Posterior vena cava (tissue), 2 donors: ENCODE measurements around the gene STK32B. TPM values are rescaled to one million over a fixed set of nuclear protein-coding genes. Genes with fewer than 3 reads are reported as not detected.
"Not testable (repeated sequence)": the region's sequence is repeated elsewhere in the genome, so short reads cannot be mapped to it uniquely, and the experiment has no call there.

Experiments used
- DNase-seq: peaks from one replicate; pipeline ENCODE4 v3.0.0-alpha.2; 2020; ENCODE audit warnings: low spot score
- intact Hi-C, 2 donors: fragments of 100-400 bp; cut with DNase I; formaldehyde crosslinking; loops; one replicate each; pipeline versions ENCODE4 v1.14.1 to v1.14.2; 2022 to 2023
- long read RNA-seq, 2 donors: library from polyadenylated mRNA; unstranded; transcript quantifications; one replicate each; pipeline ENCODE4 v2.0.0, GENCODE V29; 2020 to 2021
- total RNA-seq, 2 donors: library from RNA; stranded (reverse); fragmentation: NEBNext Ultra II Directional; extraction: Animal tissue kit (Norgen Biotek cat#: 25700); gene quantifications; one replicate each; pipeline ENCODE4 v1.2.1, GENCODE V29; 2021
- donor health status: DM: yes; HTN: yes; CAD: no.
- donor health status: DM: yes; HTN: yes; CAD: no.

Gene STK32B
- total RNA-seq = 1 to 10 TPM; 3.1 to 3.5 TPM
- long read RNA-seq, donor 1 = 0 reads
- long read RNA-seq, donor 2, partial matches to known transcripts = 0 of 2 reads
- long read RNA-seq, donor 2, other reads (novel, unspliced or antisense) = 1 of 2 reads

DNA sequence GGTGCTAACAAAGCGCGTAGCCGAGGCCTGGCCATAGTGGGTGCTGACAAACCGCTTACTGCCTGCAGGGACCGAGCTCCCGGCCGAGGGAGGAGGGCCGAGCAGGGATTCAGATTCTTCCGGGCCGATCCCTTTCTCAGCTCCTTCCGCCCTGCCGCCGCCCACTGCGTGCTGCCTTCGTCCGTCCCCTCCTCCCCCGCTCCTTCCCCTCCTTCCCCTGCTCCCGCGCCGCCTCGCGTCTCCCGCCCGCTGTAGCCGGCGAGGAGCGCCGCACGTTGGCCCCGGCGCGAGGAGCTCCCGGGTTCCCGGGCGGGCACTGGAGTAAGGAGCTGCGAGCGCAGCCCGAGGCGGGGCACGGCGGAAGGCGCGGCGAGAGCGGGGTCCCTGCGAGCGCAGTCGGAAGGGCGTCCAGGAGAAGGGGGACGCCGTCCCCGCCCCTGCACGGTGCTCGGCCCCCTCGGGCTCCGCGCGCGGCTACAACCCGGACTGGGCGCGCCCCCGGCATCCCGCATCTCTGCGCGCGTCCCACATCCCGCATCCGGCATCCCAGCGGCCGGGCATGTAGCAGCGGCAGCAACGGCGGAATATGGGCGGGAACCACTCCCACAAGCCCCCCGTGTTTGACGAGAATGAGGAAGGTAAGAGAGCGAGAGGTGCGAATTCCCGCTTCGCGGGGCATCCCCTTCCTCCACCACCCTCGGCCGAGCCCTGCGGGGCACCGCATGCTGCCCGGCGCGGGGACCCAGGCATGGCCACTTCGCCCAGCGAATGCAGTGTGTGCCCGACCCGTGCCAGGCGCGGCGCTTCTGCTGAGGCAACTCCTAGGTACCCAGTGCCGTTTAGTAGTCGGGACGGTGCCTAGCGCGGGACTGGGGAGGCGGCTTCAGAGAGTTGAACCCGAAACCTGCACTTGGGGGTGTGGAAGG lies at the start of gene STK32B:
TSS of gene STK32B (plus strand) at position 203 of the 926 bp plus-strand sequence.
- peak; percentile 91 for DNase-seq
- intact Hi-C loops = loop anchor here in 1 of 2 donors (5.0 kb wide), 1 partner anchor 91 kb away; no protein-coding TSS in a partner anchor

DNA sequence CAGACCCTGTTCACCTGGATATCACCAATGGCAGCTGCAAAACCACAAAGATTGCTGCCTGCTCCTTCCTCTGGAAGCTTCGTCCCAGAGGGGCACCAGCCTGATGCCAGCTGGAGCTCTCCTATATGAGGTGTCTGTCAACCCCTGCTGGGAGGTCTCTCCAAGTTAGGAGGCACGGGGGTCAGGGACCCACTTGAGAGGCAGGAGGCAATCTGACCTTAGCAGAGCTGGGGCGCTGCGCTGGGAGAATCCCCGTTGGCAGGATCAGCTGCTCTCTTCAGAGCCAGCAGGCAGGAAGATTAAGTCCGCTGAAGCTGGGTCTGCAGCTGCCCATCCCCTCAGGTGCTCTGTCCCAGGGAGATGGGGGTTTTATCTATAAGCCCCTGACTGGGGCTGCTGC lies 49.6 kb upstream of the STK32B start:
- intact Hi-C loops = not testable (repeated sequence)
- peak; percentile 69 for DNase-seq

GRCh38 chr4:5003372-5003857 lies 47.9 kb upstream of the STK32B start:
- DNase-seq = peak; percentile 26
- intact Hi-C loops = no loop called here

DNA sequence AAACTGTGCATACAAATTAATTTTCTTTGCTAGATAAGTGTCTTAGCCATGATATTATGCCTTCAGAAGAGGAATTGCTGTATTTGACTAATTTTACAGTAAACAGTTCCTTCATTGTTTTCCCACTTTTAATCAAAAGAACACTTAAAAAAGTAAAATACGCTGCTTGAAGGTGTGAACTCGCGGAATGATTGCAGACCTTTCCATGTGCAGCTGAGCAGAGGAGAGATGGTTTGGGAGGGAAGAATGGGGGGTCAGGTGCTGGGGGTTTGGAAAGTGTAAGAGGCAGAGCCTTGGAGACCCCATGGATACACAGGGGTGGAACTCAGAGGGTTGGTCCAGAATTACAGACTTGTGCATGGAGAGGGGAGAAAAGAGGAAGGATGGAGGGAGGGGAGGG lies 47.4 kb upstream of the STK32B start:
- intact Hi-C loops = no loop called here
- DNase-seq = no peak

DNA sequence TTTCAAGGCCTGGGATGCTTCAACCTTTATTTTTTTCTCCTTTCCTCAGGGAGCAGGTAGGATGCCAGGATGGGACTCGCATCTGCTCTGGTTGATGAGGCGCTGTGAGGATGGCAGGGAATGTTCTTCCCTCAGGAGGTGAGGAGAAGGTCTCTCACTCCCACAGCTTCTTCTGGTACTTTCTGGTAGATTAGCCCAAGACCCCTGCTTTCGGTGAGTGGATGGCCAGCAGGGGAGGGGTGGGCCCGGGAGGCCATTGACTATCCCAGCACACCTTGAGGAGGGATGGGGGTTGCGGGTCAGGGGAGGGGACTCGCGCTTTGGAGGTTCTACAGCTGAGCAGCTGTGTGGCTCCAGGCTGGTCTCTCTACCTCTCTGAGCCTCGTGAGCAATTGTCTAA lies 46.8 kb upstream of the STK32B start:
- peak; percentile 42 for DNase-seq
- intact Hi-C loops = no loop called here

DNA sequence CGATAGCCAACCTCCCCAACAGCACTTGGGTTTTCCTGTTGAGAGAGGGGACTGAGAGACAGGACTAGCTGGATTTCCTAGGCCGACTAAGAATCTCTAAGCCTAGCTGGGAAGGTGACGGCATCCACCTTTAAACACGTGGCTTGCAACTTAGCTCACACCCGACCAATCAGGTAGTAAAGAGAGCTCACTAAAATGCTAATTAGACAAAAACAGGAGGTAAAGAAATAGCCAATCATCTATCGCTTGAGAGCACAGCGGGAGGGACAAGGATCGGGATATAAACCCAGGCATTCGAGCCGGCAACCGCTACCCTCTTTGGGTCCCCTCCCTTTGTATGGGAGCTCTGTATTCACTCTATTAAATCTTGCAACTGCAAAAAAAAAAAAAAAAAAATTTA lies 44.3 kb upstream of the STK32B start:
- intact Hi-C loops = not testable (repeated sequence)

DNA sequence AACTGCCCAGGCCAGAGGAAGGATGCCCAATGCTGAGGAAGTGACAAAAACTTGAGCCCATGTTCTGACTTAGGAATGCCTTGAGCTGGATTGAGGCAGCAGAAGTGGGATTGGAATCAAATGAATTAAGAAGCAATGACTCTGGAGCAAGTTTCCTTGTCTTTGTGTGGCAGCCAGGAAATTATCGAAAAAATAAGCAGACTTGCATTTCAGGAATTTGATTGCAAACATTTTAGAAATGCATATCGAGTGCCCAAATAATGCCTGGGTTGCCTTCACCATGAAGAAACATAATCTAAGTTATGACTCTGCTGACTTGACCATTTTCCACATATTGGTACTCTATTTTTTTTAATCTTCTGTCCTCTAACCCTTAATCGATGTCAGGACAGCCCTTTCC lies 41.5 kb upstream of the STK32B start:
- DNase-seq = no peak
- intact Hi-C loops = no loop called here

More for the DNA sequence above, 44.3 kb upstream of the STK32B start:
- DNase-seq = not testable (repeated sequence)

DNA sequence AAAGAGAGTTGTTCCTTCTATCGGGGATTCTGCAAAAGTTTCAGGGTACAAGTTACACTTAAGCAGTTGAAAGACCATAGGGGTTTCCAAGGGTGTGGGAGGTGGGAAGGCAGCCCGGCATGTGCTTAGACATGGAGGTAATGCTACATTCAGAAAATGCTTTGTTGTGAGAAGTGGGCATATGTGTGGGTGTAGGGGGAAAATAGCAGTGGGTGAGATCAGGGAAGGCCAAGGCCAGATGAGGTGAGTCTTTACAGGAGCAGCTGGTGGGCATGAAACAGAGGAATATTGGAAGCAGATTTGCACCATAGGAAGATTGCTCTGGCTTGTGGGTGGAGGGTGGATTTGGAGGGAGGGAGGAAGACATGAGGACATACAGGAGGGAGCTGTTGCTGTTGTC lies 40.3 kb upstream of the STK32B start:
- DNase-seq = no peak
- intact Hi-C loops = no loop called here

- no peak for DNase-seq
- intact Hi-C loops = no loop called here
Observed at GRCh38 chr4:5012244-5012898, 38.9 kb upstream of the STK32B start.

DNA sequence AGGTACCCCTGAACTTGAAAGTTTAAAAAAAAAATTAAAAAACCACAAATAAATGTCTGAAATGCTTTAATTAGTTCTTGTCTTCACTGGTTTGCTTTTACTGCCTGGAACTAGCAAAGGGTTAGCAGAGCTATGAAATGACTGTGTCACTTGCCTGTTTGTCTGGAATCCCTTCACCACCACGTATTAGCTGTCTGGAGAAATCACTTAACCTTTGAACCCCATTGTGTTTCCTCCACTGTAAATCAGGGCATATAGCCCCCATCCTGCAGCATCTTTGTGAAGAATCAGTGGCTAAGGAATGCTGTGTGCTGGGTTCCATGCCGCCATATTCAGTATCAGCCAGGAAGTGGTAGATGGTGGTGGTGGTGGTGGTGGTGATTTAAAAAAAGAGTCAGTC lies 38.3 kb upstream of the STK32B start:
- intact Hi-C loops = no loop called here
- no peak for DNase-seq

DNA sequence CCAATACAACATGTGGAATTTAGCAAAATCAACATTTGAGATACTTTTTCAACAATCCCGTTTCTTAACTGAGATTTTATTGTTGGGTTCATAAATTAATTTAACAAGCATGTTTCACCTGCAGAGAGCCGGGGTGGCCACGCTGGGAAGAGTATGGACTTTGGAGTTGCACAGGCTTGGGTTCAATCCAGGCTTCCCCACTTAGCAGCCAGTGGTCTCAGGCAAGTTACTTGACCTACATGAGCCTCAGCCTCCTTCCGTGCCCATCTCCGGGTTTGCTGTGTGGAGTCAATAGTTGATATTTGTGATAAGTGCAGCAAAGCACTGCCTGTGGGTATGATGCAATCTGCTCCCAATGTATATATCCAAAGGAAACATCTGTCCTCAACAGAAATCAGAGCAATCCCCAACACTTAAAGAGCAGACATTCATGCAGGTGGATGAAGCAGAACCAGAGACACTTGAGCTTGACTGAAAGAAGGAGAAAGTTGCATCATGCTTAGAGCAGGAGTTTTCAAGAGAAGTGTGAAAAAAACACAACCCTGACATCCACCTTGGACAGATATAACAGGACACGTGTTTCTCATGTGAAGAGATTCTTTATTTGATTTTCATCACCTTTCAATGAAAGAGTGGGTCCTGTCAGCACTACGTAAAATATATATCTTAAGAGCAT lies 37.1 kb upstream of the STK32B start:
- no peak for DNase-seq
- intact Hi-C loops = no loop called here

DNA sequence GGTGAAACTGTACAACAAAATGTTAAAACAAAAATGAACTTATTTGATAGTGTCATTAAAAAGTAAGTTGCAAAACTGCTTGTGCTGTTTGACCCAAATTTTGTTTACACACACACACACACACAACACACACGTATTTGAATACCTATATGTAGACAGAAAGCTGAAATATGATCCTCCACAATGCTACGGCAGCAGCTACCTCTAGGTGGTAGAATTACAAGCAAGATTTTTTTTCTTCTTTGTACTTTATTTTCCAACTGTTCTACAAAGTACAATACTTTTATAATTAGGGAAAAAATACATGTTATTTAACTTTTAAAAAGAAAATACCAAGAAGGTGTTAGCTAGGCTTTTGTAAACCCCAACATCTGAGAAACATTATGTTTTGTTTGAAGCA lies 33.2 kb upstream of the STK32B start:
- intact Hi-C loops = no loop called here
- no peak for DNase-seq

DNA sequence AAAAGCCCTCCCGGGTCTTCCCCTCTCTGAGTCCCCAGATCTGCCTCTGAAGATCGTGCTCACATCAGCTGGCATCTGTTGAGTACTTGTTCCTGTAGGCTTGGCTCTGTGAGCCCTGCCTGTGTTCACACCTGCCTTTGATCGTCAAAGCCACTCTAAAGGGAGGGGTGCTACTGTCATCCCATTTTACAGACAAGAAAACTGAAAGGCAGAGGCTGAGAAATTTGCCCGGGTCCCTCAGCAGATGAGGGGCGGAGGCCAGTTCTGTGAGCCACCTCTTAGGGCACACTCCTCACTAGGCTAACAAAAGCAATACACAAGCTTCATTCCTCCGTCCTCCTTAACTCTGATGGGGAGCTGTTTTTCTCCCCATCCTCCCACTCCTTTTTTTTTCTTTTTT lies 32.7 kb upstream of the STK32B start:
- intact Hi-C loops = no loop called here
- DNase-seq = no peak

GRCh38 chr4:5019274-5019673 lies 32.0 kb upstream of the STK32B start, which contains the start of gene CYTL1:
Gene CYTL1, minus strand, starts transcription at chr4:5019458. Its CDS starts 13 bp downstream, at chr4:5019445.
- no peak for DNase-seq
- intact Hi-C loops = no loop called here

- intact Hi-C loops = no loop called here
- DNase-seq = no peak
Observed at GRCh38 chr4:5019796-5020195, 31.5 kb upstream of the STK32B start.

GRCh38 chr4:5020341-5020740 lies 30.9 kb upstream of the STK32B start:
- no peak for DNase-seq

GRCh38 chr4:5021546-5021945 lies 29.7 kb upstream of the STK32B start:
- intact Hi-C loops = no loop called here

More at GRCh38 chr4:5020341-5020740, 30.9 kb upstream of the STK32B start:
- intact Hi-C loops = no loop called here

GRCh38 chr4:5024673-5025072 lies 26.6 kb upstream of the STK32B start:
- DNase-seq = no peak
- intact Hi-C loops = no loop called here

More at GRCh38 chr4:5021546-5021945, 29.7 kb upstream of the STK32B start:
- no peak for DNase-seq

- no peak for DNase-seq
- intact Hi-C loops = no loop called here
Observed at GRCh38 chr4:5026371-5026770, 24.9 kb upstream of the STK32B start.
